ENCODE results near the gene SORL1.
"Not testable (repeated sequence)": the region's sequence is repeated elsewhere in the genome, so short reads cannot be mapped to it uniquely, and the experiment has no call there.

SORL1 gene

DNA sequence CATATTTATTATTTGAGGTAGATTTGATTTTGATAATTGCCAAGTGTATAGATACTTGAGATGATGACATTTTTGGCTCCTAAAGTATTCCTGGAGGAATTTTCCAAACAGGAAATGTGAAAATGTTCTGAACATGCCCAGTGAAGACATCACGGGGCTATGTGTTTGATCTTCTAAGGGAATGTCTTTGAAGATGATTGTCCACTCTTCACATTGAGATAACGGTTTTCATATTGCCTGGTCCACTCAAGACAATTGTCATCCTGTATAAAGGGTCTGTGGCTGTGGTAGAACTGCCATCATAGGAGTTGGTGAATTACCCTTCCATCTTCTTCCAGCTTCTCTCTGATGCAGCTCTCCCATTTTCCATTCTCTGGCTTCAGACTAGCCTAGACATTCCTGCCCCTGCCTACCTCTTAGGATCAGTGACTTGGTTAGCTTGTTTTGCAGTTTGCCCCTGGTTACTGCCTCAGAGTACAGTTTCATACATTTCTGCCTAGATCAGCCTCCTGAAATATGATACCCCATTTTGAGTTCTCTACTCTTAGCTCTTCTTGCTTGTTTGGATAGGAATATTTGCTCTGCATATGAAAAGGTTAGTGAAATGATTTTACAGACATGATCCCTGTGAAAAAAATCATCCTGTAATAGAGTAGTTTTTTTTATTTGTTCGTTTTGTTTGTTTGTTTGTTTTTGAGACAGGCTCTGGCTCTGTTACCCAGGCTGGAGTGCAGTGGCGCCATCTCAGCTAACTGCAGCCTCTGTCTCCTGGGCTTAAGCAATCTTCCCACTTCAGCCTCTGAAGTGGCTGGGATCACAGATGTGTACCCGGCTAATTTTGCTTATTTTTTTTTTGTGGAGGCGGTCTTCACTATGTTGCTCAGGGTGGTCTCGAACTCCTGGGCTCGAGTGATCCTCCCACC, 112.0 kb downstream of the SORL1 start:
- DNase-seq (ENCODE audit: low read depth, low spot score): no peak
- Histone ChIP-seq H3K27ac (no peak overlapping the region), H3K9ac (ENCODE audit: insufficient read length) (no peak overlapping the region), H3K4me3 (no peak overlapping the region), H3K9me3 (ENCODE audit: low read depth, low read length) (no peaks in the 10 kb centered on the region), H3K36me3 (ENCODE audit: insufficient read depth, low read length) (no peaks in the 10 kb centered on the region)
- TF ChIP-seq POLR2AphosphoS5 (IDR thresholded peaks at IDR 0.05; ENCODE audit: borderline replicate concordance, low read depth, low read length): no peak
- no peak for TF ChIP-seq EZH2 (IDR thresholded peaks at IDR 0.05)
- TF ChIP-seq FOXP2 (optimal IDR thresholded peaks at IDR 0.05; ENCODE audit: control extremely low read depth, extremely low read length, insufficient read depth): no peak

DNA sequence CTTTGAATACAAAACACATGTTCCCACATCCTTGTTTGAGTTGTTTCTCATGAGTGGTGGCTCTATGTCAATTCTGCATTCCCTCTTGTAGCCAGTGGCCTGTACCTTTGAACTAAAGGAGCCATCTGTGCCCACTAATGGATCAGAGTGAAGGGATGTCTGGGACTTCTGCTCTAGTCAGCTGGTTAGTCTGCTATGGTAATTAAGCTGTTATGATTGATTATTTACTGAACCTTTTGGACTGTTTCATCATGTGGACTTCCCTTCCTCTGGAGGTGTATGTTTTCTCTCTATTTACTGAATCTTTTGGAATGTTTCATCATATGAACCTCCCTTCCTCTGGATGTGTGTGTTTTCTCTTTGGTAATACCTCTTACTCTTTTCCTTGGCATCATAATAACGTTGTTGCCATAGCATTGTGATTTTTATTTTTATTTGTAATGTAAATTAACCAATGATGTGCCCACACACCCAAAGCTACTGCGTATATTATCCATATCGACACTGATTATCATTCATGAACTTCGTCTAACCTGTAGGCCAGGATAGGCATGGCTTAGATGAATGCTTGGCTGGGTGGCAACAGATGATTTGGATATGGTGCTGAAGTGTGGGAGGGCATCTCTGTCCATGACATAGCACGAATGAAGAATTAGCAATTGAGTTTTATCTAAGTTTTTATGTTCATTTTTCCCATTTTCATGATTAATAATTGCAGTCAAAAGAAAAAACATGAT, 113.0 kb downstream of the SORL1 start:
- H3K9ac ChIP-seq (ENCODE audit: insufficient read length): no peak overlapping the region
- no peak overlapping the region for H3K4me3 ChIP-seq
- no peaks in the 10 kb centered on the region for H3K36me3 ChIP-seq (ENCODE audit: insufficient read depth, low read length)
- H3K27ac ChIP-seq: no peak overlapping the region
- no peak for TF ChIP-seq FOXP2 (optimal IDR thresholded peaks at IDR 0.05; ENCODE audit: control extremely low read depth, extremely low read length, insufficient read depth)
- DNase-seq (ENCODE audit: low read depth, low spot score): no peak
- H3K9me3 ChIP-seq (ENCODE audit: low read depth, low read length): no peaks in the 10 kb centered on the region

- Histone ChIP-seq H3K9me3 (ENCODE audit: low read depth, low read length) (no peaks in the 10 kb centered on the region), H3K4me3 (no peak overlapping the region), H3K36me3 (ENCODE audit: insufficient read depth, low read length) (no peaks in the 10 kb centered on the region), H3K9ac (ENCODE audit: insufficient read length) (no peak overlapping the region), H3K27ac (no peak overlapping the region)
- DNase-seq (ENCODE audit: low read depth, low spot score): no peak
- TF ChIP-seq POLR2AphosphoS5 (IDR thresholded peaks at IDR 0.05; ENCODE audit: borderline replicate concordance, low read depth, low read length) (no peak), EZH2 (IDR thresholded peaks at IDR 0.05) (no peak), FOXP2 (optimal IDR thresholded peaks at IDR 0.05; ENCODE audit: control extremely low read depth, extremely low read length, insufficient read depth) (no peak)
Observed at GRCh38 chr11:121566279-121567168, 114.4 kb downstream of the SORL1 start.

- no peak for DNase-seq (ENCODE audit: low read depth, low spot score)
- Histone ChIP-seq H3K9ac (ENCODE audit: insufficient read length) (no peak overlapping the region), H3K36me3 (ENCODE audit: insufficient read depth, low read length) (no peaks in the 10 kb centered on the region), H3K27ac (no peak overlapping the region), H3K9me3 (ENCODE audit: low read depth, low read length) (no peaks in the 10 kb centered on the region), H3K4me3 (no peak overlapping the region)
- TF ChIP-seq POLR2AphosphoS5 (IDR thresholded peaks at IDR 0.05; ENCODE audit: borderline replicate concordance, low read depth, low read length) (no peak), EZH2 (IDR thresholded peaks at IDR 0.05) (no peak), FOXP2 (optimal IDR thresholded peaks at IDR 0.05; ENCODE audit: control extremely low read depth, extremely low read length, insufficient read depth) (no peak)
Observed at GRCh38 chr11:121567995-121568394, 115.9 kb downstream of the SORL1 start.

DNA sequence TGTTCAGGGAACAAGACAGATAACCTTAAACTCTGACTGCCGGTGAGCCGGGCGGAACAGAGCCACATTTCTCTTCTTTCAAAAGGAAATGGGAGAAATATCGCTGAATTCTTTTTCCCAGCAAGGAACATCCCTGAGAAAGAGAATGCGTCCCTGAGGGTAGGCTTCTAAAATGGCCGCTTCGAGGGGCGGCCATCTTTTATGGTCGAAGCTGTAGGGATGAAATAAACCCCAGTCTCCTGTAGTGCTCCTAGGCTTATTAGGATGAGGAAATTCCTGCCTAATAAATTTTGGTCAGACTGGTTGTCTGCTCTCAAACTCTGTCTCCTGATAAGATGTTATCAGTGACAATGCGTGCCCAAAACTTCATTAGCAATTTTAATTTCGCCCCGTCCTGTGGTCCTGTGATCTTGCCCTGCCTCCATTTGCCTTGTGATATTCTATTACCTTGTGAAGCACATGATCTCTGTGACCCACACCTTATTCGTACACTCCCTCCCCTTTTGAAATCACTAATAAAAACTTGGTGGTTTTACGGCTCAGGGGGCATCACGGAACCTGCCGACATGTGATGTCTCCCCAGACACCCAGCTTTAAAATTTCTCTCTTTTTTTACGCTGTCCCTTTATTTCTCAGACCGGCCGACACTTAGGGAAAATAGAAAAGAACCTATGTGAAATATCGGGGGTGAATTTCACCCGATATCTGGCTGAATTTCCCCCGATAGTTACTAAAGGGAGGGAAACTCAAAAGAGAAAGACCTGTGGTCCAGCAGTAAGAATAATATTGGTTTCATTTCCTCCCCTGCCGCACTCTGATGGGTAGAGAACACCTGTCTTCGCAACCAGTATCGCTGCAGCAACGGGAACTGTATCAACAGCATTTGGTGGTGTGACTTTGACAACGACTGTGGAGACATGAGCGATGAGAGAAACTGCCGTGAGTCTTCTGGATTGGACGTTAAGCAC, 117.5 kb downstream of the SORL1 start:
- H3K36me3 ChIP-seq (ENCODE audit: insufficient read depth, low read length); DNase-seq (ENCODE audit: low read depth, low spot score); H3K4me3 ChIP-seq; H3K9me3 ChIP-seq (ENCODE audit: low read depth, low read length); H3K27ac ChIP-seq; H3K9ac ChIP-seq (ENCODE audit: insufficient read length): not testable (repeated sequence)

DNA sequence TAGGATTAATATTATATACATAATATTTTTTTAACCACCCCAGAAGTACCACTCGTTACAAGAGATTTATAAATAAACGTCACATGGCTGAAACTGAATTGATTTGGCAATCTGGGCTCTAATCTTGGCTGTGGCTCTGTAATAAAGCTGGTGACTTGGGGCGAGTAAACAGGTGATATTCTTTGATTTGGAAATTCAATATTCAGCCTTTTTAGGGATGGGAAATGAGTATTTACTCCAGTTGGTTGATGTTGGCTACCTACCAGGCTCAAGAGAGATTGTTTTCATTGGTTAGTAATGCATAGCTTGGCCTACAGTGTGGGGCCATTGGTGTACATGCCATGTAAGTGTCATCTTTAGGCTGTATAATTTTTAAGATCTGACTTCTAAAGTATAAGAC, 118.3 kb downstream of the SORL1 start:
- no peak for DNase-seq (ENCODE audit: low read depth, low spot score)
- Histone ChIP-seq H3K4me3 (no peak overlapping the region), H3K27ac (no peak overlapping the region), H3K9me3 (ENCODE audit: low read depth, low read length) (no peaks in the 10 kb centered on the region), H3K36me3 (ENCODE audit: insufficient read depth, low read length) (no peaks in the 10 kb centered on the region), H3K9ac (ENCODE audit: insufficient read length) (no peak overlapping the region)
- TF ChIP-seq POLR2AphosphoS5 (IDR thresholded peaks at IDR 0.05; ENCODE audit: borderline replicate concordance, low read depth, low read length) (no peak), FOXP2 (optimal IDR thresholded peaks at IDR 0.05; ENCODE audit: control extremely low read depth, extremely low read length, insufficient read depth) (no peak), EZH2 (IDR thresholded peaks at IDR 0.05) (no peak)

DNA sequence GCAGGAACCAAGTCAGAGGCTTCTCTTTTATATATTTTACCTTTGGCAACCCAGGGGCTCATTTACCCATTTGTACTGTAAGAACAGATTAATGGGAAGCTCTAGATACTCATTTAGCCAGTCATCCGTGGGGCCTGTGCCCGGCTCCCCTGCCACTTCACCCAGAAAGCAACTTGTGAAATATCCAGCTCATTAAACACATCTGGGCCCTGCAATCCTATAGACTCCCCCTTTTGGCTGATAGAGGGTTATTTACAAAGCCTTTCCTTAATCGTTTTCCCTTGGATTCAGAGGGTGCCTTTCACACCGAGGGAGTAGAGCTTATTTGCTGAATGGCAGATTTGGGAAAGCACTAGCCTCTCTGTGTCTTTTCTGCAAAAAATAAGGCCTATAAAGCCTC, 119.4 kb downstream of the SORL1 start:
- Histone ChIP-seq H3K27ac (no peak overlapping the region), H3K4me3 (no peak overlapping the region), H3K36me3 (ENCODE audit: insufficient read depth, low read length) (no peaks in the 10 kb centered on the region), H3K9ac (ENCODE audit: insufficient read length) (no peak overlapping the region), H3K9me3 (ENCODE audit: low read depth, low read length) (no peaks in the 10 kb centered on the region)
- no peak for DNase-seq (ENCODE audit: low read depth, low spot score)
- TF ChIP-seq POLR2AphosphoS5 (IDR thresholded peaks at IDR 0.05; ENCODE audit: borderline replicate concordance, low read depth, low read length): no peak
